CD4-positive, CD25-positive, alpha-beta regulatory T cell (primary cell): ENCODE results near the gene ZNF138. TPM values are rescaled to one million over a fixed set of nuclear protein-coding genes. Genes with fewer than 3 reads are reported as not detected.

Experiments used
- ATAC-seq, 2 donors: fragments of 150-1000 bp; cut with Tn5 transposase; one replicate each; pipeline ENCODE4 v1.10.0; 2021; ENCODE audit warnings: low read depth in 2 of 2, moderate number of reproducible peaks in 2 of 2, moderate library complexity in 1 of 2
- DNase-seq, 3 donors: peaks; one replicate each; pipeline versions ENCODE4 v3.0.0 to v3.0.0-alpha.2; 2012 to 2022; ENCODE audit warnings: mixed read lengths in 1 of 3
- H3K27ac ChIP-seq: one replicate; pipeline ENCODE4 v1.7.0; 2013; ENCODE audit warnings: mild to moderate bottlenecking, low read length; ENCODE audit not compliant: insufficient read depth, poor library complexity, severe bottlenecking
- H3K27me3 ChIP-seq: one replicate; pipeline ENCODE4 v1.7.0; 2013; ENCODE audit warnings: low read length; ENCODE audit not compliant: control insufficient read depth, insufficient read depth
- H3K36me3 ChIP-seq: one replicate; pipeline ENCODE4 v1.7.0; 2013; ENCODE audit warnings: mild to moderate bottlenecking, low read length, moderate library complexity; ENCODE audit not compliant: control insufficient read depth, insufficient read depth
- H3K4me1 ChIP-seq: 2 replicates; pipeline ENCODE4 v1.7.0; 2013; ENCODE audit warnings: mild to moderate bottlenecking, low read length; ENCODE audit not compliant: insufficient read depth, control insufficient read depth, poor library complexity, severe bottlenecking
- H3K4me3 ChIP-seq: one replicate; pipeline ENCODE4 v1.7.0; 2013; ENCODE audit warnings: low read depth, mild to moderate bottlenecking, low read length, moderate library complexity
- H3K9me3 ChIP-seq, 2 experiments: 1 replicate in 1 of 2; 2 replicates in 1 of 2; pipeline ENCODE4 v1.7.0; 2013; ENCODE audit warnings: low read length in 2 of 2, mild to moderate bottlenecking in 1 of 2, moderate library complexity in 1 of 2; ENCODE audit not compliant: control insufficient read depth in 2 of 2
- H3K27ac Mint-ChIP-seq, 3 donors: one replicate each; pipeline ENCODE4 v1.8.0; 2020 to 2022; ENCODE audit warnings: mild to moderate bottlenecking in 3 of 3, mixed read lengths in 3 of 3, moderate library complexity in 2 of 3
- H3K27me3 Mint-ChIP-seq: one replicate; pipeline ENCODE4 v1.8.0; 2022; ENCODE audit warnings: mild to moderate bottlenecking, mixed read lengths
- H3K36me3 Mint-ChIP-seq: one replicate; pipeline ENCODE4 v1.8.0; 2020; ENCODE audit warnings: mixed read lengths
- H3K4me1 Mint-ChIP-seq, 4 donors: one replicate each; pipeline ENCODE4 v1.8.0; 2020 to 2022; ENCODE audit warnings: mixed read lengths in 4 of 4, mild to moderate bottlenecking in 1 of 4
- H3K4me3 Mint-ChIP-seq, 4 donors: one replicate each; pipeline ENCODE4 v1.8.0; 2020 to 2022; ENCODE audit warnings: mild to moderate bottlenecking in 4 of 4, mixed read lengths in 4 of 4, moderate library complexity in 3 of 4
- H3K9me3 Mint-ChIP-seq, 7 donors: one replicate each; pipeline ENCODE4 v1.8.0; 2020 to 2022; ENCODE audit warnings: mixed read lengths in 7 of 7, mild to moderate bottlenecking in 3 of 7, moderate library complexity in 2 of 7
- polyA plus RNA-seq, 4 donors: library from polyadenylated mRNA; unstranded; fragments of 300-500 nt; fragmentation: Illumina TruSeq; gene quantifications; one replicate each; pipeline ENCODE4 v1.2.3, GENCODE V29; 2021
- total RNA-seq: library from RNA; stranded (reverse); gene quantifications from one replicate; pipeline ENCODE4 v1.2.3, GENCODE V29; 2022

ZNF138 gene
- total and polyA plus RNA-seq, 5 donors from 2014 or later, result 6.6 to 14.9 (median 12.2) TPM

DNA sequence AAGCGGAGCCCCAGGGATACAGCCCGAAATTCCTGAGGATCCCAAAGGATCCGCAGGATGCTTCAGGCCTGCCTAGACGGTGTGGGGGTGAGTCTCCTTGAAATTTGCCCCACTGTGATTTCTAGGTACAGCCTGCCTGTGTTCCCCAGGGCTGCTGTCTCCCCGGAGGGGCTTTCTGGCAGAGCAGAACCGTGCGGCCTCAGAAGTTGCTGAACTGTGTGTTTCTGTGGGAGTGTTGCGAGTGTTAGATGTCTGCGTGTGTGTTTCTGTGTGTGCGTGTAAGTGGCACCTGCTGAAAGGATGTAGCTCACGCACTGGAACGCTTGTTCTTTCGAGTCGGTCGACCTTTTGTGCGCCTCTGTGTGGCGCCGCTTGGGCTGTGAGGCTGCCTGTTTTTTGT is 81.0 kb downstream of the ZNF138 start:
- H3K4me3 ChIP-seq, result no peak overlapping the region
- DNase-seq (no peak), ATAC-seq (no peak)

DNA sequence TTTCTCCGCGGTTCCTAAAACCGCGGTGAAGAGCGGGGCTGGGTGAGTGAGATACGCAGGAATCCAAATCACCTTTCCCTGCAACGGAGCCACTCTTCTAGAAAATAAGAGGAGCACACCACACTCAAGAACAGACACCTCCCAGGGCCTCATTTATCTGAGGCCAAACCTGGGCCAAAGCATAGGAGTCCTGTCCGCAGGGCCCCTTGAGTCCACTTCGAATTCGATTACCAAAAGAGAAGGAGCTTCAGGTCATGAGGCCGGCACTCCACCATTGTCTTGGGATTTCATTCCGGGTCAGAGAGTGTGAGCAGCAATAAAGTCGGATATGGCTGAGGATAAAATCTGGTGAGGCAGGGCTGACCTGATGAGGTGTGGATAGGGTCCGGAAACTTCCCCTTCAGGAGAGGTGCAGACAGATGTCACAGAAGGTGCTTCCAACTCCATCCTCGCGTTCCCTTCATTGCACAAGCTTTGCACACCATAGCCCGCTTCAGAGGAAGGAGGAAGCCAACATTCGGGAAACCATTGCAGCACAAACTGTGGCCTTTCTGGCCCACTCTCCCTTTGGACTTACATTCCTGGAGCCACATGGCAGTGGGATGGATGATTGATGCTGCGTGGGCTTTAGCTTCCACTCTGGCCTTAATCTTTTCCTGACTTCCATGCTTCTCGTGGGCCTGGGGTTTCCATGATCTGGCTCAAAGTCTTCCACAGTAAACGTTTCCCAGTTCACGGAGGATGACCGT is 81.6 kb downstream of the ZNF138 start:
- no peak for DNase-seq
- Histone ChIP-seq H3K9me3 (no peaks in the 10 kb centered on the region), H3K27me3 (no peaks in the 10 kb centered on the region)

More for the DNA sequence above, 81.0 kb downstream of the ZNF138 start:
- no peaks in the 10 kb centered on the region for H3K4me1 ChIP-seq
- no peaks in the 10 kb centered on the region for H3K27me3 ChIP-seq
- no peaks in the 10 kb centered on the region for H3K36me3 ChIP-seq
- peaks cover 6% of the 10 kb centered on the region for H3K27me3 Mint-ChIP-seq
- no peak overlapping the region for H3K27ac ChIP-seq
- H3K36me3 Mint-ChIP-seq, result no peaks in the 10 kb centered on the region
- H3K4me3 Mint-ChIP-seq, result no peak overlapping the region
- peaks cover 0 to 12% (median 2%) of the 10 kb centered on the region in 4 donors for H3K4me1 Mint-ChIP-seq
- peaks cover 0 to 6% (median 0%) of the 10 kb centered on the region in 7 donors for H3K9me3 Mint-ChIP-seq
- H3K9me3 ChIP-seq, result no peaks in the 10 kb centered on the region
- H3K27ac Mint-ChIP-seq, result no peak overlapping the region

DNA sequence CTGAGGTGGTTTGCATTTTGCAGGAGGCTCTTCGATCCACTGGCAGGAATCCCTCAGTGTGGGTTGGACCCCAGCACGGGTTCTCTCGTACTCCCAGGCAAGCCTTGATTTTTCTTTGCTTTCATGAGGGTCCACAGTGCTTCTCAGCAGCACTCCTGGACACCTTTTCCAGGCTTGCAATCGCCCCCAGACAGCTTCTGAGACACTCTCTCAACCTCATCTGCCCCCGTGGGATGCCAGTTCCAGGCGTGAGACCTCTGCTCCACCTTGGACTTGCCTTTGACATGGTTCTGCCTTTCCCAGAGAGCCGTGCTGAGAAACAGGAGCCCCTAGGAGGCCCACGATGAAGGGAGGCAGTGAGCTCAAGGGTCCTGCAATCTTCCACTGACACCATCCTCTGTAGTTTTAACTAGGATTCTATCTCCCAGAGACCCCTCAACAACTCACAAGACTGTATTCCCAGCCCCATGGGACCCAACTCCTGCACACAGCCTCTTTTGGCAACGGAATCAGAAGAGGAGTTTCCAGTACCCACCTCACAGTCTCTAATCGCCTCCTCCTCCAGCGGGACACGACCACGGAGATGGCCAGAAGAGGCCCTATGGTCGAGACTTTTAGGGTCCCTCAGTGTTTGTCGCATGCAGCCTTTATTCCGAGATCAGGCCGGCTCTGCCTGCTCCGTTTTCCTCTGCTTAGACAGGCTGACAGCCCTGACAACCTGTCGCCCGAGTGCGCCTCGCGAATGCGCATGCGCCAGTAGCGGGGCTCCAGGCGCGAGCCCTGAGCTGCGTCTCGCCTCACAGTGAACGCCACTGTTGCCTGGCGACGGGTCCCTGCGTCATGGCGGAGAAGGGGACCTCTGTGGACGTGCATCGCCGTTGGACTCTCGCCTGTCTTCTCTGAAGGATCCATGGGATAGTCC is 82.8 kb downstream of the ZNF138 start:
- H3K36me3 ChIP-seq, result no peaks in the 10 kb centered on the region
- no peak overlapping the region for H3K4me3 ChIP-seq
- H3K27me3 ChIP-seq, result no peaks in the 10 kb centered on the region
- DNase-seq, result peak; percentile 34 to 56 (median 50)
- H3K4me1 ChIP-seq, result no peaks in the 10 kb centered on the region
- H3K27ac Mint-ChIP-seq, result peak overlapping the region in 1 of 3 donors; percentile 60
- peaks cover 0 to 6% (median 0%) of the 10 kb centered on the region in 7 donors for H3K9me3 Mint-ChIP-seq
- H3K4me1 Mint-ChIP-seq, result peaks cover 0 to 14% (median 2%) of the 10 kb centered on the region in 4 donors
- peaks cover 13% of the 10 kb centered on the region for H3K27me3 Mint-ChIP-seq
- no peaks in the 10 kb centered on the region for H3K36me3 Mint-ChIP-seq
- peak; percentile 68 to 76 for ATAC-seq
- H3K9me3 ChIP-seq, result no peaks in the 10 kb centered on the region
- peak overlapping the region; percentile 56 to 81 (median 66) for H3K4me3 Mint-ChIP-seq
- no peak overlapping the region for H3K27ac ChIP-seq

More for the DNA sequence above, 81.6 kb downstream of the ZNF138 start:
- no peaks in the 10 kb centered on the region for H3K36me3 ChIP-seq
- no peak for ATAC-seq
- no peak overlapping the region for H3K4me3 Mint-ChIP-seq
- H3K4me3 ChIP-seq, result no peak overlapping the region
- H3K4me1 ChIP-seq, result no peaks in the 10 kb centered on the region
- H3K9me3 Mint-ChIP-seq, result peaks cover 0 to 6% (median 0%) of the 10 kb centered on the region in 7 donors
- H3K27ac Mint-ChIP-seq, result no peak overlapping the region
- peaks cover 6% of the 10 kb centered on the region for H3K27me3 Mint-ChIP-seq
- no peak overlapping the region for H3K27ac ChIP-seq
- peaks cover 0 to 12% (median 2%) of the 10 kb centered on the region in 4 donors for H3K4me1 Mint-ChIP-seq
- H3K36me3 Mint-ChIP-seq, result no peaks in the 10 kb centered on the region

DNA sequence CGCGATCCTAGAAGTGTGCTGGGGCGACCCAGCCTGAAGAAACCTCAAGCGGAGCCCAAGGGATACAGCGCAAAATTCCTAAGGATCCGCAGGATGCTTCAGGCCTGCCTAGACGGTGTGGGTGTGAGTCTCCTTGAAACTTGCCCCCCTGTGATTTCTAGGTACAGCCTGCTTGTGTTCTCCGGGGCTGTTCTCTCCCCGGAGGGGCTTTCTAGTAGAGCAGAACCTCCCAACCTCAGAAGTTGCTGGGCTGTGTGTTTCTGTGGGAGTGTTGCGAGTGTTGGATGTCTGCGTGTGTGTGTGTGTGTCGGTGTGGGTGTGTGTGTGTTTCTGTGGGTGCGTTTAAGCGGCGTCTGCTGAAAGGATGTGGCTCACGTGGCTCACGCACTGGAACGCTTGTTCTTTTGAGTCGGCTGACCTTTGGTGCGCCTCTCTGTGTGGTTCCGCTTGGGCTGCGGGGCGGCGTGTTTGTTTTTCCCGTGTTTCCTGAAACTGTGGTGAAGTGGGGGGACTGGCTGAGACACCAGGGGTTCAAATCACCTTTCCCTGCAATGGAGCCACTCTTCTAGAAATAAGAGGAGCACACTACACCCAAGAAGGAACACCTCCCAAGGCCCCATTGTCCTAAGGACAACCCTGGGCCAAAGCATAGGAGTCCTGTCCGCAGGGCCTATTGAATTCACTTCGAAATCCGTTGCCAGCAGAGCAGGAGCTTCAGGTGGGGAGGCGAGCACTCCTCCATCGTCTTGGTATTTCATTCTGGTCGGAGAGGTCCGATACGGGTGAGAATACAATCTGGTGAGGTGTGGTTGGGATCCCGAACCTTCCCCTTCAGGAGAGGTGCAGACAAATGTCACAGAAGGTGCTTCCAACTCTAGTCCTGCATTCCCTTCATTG is 83.7 kb downstream of the ZNF138 start:
- no peak overlapping the region for H3K4me3 ChIP-seq
- peaks cover 0 to 20% (median 2%) of the 10 kb centered on the region in 4 donors for H3K4me1 Mint-ChIP-seq
- H3K4me1 ChIP-seq, result peaks cover 3% of the 10 kb centered on the region
- H3K27ac ChIP-seq, result no peak overlapping the region
- DNase-seq, result peak in 1 of 3 donors; percentile 9
- peaks cover 0 to 6% (median 0%) of the 10 kb centered on the region in 7 donors for H3K9me3 Mint-ChIP-seq
- H3K27me3 Mint-ChIP-seq, result peaks cover 13% of the 10 kb centered on the region
- H3K36me3 ChIP-seq, result no peaks in the 10 kb centered on the region
- ATAC-seq, result no peak
- H3K27ac Mint-ChIP-seq, result peak overlapping the region in 1 of 3 donors; percentile 79
- H3K36me3 Mint-ChIP-seq, result no peaks in the 10 kb centered on the region
- H3K9me3 ChIP-seq, result no peaks in the 10 kb centered on the region
- H3K4me3 Mint-ChIP-seq, result peak overlapping the region; percentile 27 to 81 (median 61)
- no peaks in the 10 kb centered on the region for H3K27me3 ChIP-seq

DNA sequence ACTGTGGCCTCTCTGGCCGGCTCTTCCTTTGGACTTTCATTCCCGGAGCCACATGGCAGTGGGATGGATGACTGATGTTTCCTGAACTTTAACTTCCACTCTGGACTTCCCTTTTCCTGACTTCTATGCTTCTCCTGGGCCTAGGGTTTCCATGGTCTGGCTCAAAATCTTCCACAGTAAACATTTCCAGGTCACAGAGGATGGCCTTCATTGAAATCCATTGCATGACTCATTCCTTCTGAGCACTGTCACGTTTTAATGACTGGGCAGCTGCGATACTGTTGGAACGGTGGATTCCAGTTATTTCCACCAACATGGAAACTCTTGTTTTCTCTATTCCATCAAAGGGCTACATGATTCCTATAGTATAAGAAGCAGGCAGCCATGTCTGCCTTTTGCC is 84.5 kb downstream of the ZNF138 start:
- Histone ChIP-seq H3K27ac (no peak overlapping the region), H3K4me3 (no peak overlapping the region), H3K4me1 (peaks cover 3% of the 10 kb centered on the region), H3K36me3 (no peaks in the 10 kb centered on the region), H3K27me3 (no peaks in the 10 kb centered on the region), H3K9me3 (no peaks in the 10 kb centered on the region)
- no peak for ATAC-seq
- no peak overlapping the region for H3K27ac Mint-ChIP-seq
- peaks cover 0 to 6% (median 0%) of the 10 kb centered on the region in 7 donors for H3K9me3 Mint-ChIP-seq
- H3K4me1 Mint-ChIP-seq, result peaks cover 0 to 22% (median 2%) of the 10 kb centered on the region in 4 donors
- H3K36me3 Mint-ChIP-seq, result no peaks in the 10 kb centered on the region
- H3K27me3 Mint-ChIP-seq, result peaks cover 13% of the 10 kb centered on the region
- no peak for DNase-seq
- peak overlapping the region in 2 of 4 donors; percentile 48 to 54 for H3K4me3 Mint-ChIP-seq

DNA sequence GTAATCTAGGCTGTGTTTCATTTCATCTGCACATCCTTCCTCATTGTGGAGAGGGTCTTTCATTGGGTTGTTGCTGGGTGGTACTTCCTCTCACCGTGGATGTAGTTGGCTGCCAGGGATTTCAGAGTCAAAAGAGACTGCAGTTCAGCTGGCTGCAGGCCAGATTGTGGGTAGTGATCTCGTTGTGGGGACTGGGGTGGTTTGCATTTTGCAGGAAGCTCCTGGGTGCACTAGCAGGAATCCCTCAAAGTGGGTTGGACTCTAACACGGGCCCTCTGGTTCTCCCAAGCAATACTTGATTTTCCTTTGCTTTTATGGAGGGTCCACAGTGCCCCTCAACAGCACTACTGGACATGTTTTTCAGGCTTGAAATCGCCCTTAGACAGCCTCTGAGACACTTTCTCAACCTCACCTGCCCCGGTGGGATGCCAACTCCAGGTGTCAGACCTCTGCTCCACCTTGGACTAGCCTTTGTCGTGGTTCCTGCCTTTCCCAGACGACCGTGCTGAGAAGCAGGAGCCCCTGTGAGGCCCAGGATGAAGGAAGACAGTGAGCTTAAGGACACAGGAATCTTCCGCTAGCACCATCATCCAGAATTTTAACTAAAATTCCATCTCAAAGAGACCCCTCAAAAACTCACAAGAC is 85.0 kb downstream of the ZNF138 start:
- Histone ChIP-seq H3K27ac (no peak overlapping the region), H3K4me1 (peaks cover 3% of the 10 kb centered on the region), H3K9me3 (no peaks in the 10 kb centered on the region), H3K36me3 (no peaks in the 10 kb centered on the region), H3K4me3 (no peak overlapping the region), H3K27me3 (peaks cover under 1% of the 10 kb centered on the region)
- peaks cover 0 to 22% (median 2%) of the 10 kb centered on the region in 4 donors for H3K4me1 Mint-ChIP-seq
- no peak overlapping the region for H3K4me3 Mint-ChIP-seq
- H3K36me3 Mint-ChIP-seq, result no peaks in the 10 kb centered on the region
- H3K27ac Mint-ChIP-seq, result no peak overlapping the region
- peaks cover 0 to 6% (median 2%) of the 10 kb centered on the region in 7 donors for H3K9me3 Mint-ChIP-seq
- DNase-seq, result no peak
- H3K27me3 Mint-ChIP-seq, result peaks cover 13% of the 10 kb centered on the region
- ATAC-seq, result no peak
